ENCODE measurements around the gene PALLD. TPM values are rescaled to one million over a fixed set of nuclear protein-coding genes. Genes with fewer than 3 reads are reported as not detected.

The PALLD gene
- total RNA-seq, 2 experiments from 2014 or later = 0.49 to 0.78 TPM

- H3K36me3 ChIP-seq (ENCODE audit: insufficient read depth, low read length) = no peaks in the 10 kb centered on the region
- H3K9me3 Mint-ChIP-seq = no peaks in the 10 kb centered on the region
- H3K27me3 ChIP-seq (ENCODE audit: control insufficient read depth in 1 of 2, insufficient read depth in 2 of 2, low read length in 2 of 2) = no peaks in the 10 kb centered on the region
- H3K27ac ChIP-seq (ENCODE audit: low read depth in 1 of 2, low read length in 2 of 2) = no peak overlapping the region
- CTCF ChIA-PET = interaction anchor here (1.2 kb wide), 1 partner anchor 19 kb away, joined by 4 read pairs; no protein-coding TSS in a partner anchor
- POLR2A ChIA-PET = no interaction called here
- intact Hi-C loops (cut with DNase I, micrococcal nuclease) = loop anchor here in 1 of 2 experiments (10.0 kb wide), 2 partner anchors 315 to 965 kb away; no protein-coding TSS in a partner anchor
- H3K27ac Mint-ChIP-seq = no peak overlapping the region
- ATAC-seq (ENCODE audit: poor library complexity) = no peak
- no peaks in the 10 kb centered on the region for H3K27me3 Mint-ChIP-seq
- no peaks in the 10 kb centered on the region for H3K36me3 Mint-ChIP-seq (ENCODE audit: low read depth)
- DNase-seq = no peak
- no peak overlapping the region for H3K4me3 ChIP-seq (ENCODE audit: low read length)
- H3K9me3 ChIP-seq (ENCODE audit: control insufficient read depth in 1 of 2, insufficient read depth in 1 of 2, low read length in 2 of 2) = no peaks in the 10 kb centered on the region
- no peak overlapping the region for H3K4me3 Mint-ChIP-seq
- no peak for TF ChIP-seq CTCF (IDR thresholded peaks at IDR 0.05)
- H3K4me1 ChIP-seq (ENCODE audit: insufficient read depth, low read length) = no peaks in the 10 kb centered on the region
- no peaks in the 10 kb centered on the region for H3K4me1 Mint-ChIP-seq (ENCODE audit: low read depth)
These were observed 22.7 kb downstream of the PALLD start for GRCh38 chr4:168519576-168519975.

- Mint-ChIP-seq H3K27me3 (peaks cover 10% of the 10 kb centered on the region), H3K36me3 (ENCODE audit: low read depth) (no peaks in the 10 kb centered on the region), H3K4me1 (ENCODE audit: low read depth) (no peaks in the 10 kb centered on the region), H3K27ac (no peak overlapping the region), H3K4me3 (no peak overlapping the region), H3K9me3 (no peaks in the 10 kb centered on the region)
- intact Hi-C loops (cut with DNase I, micrococcal nuclease) = no loop called here
- CTCF ChIA-PET = no interaction called here
- no peak for TF ChIP-seq CTCF (IDR thresholded peaks at IDR 0.05)
- DNase-seq = no peak
- POLR2A ChIA-PET = no interaction called here
- Histone ChIP-seq H3K36me3 (ENCODE audit: insufficient read depth, low read length) (no peaks in the 10 kb centered on the region), H3K4me1 (ENCODE audit: insufficient read depth, low read length) (no peaks in the 10 kb centered on the region), H3K27ac (ENCODE audit: low read depth in 1 of 2, low read length in 2 of 2) (no peak overlapping the region), H3K27me3 (ENCODE audit: control insufficient read depth in 1 of 2, insufficient read depth in 2 of 2, low read length in 2 of 2) (no peaks in the 10 kb centered on the region), H3K9me3 (ENCODE audit: control insufficient read depth in 1 of 2, insufficient read depth in 1 of 2, low read length in 2 of 2) (no peaks in the 10 kb centered on the region), H3K4me3 (ENCODE audit: low read length) (no peak overlapping the region)
- ATAC-seq (ENCODE audit: poor library complexity) = no peak
These were observed 24.9 kb downstream of the PALLD start for GRCh38 chr4:168521721-168522120.

- POLR2A ChIA-PET = no interaction called here
- ATAC-seq (ENCODE audit: poor library complexity) = no peak
- H3K4me1 Mint-ChIP-seq (ENCODE audit: low read depth) = no peaks in the 10 kb centered on the region
- Histone ChIP-seq H3K27ac (ENCODE audit: low read depth in 1 of 2, low read length in 2 of 2) (no peak overlapping the region), H3K4me1 (ENCODE audit: insufficient read depth, low read length) (no peaks in the 10 kb centered on the region), H3K27me3 (ENCODE audit: control insufficient read depth in 1 of 2, insufficient read depth in 2 of 2, low read length in 2 of 2) (no peaks in the 10 kb centered on the region), H3K4me3 (ENCODE audit: low read length) (no peak overlapping the region), H3K9me3 (ENCODE audit: control insufficient read depth in 1 of 2, insufficient read depth in 1 of 2, low read length in 2 of 2) (no peaks in the 10 kb centered on the region), H3K36me3 (ENCODE audit: insufficient read depth, low read length) (no peaks in the 10 kb centered on the region)
- intact Hi-C loops (cut with DNase I, micrococcal nuclease) = no loop called here
- TF ChIP-seq CTCF (IDR thresholded peaks at IDR 0.05) = no peak
- no peak overlapping the region for H3K27ac Mint-ChIP-seq
- no peaks in the 10 kb centered on the region for H3K9me3 Mint-ChIP-seq
- H3K36me3 Mint-ChIP-seq (ENCODE audit: low read depth) = no peaks in the 10 kb centered on the region
- DNase-seq = no peak
- H3K27me3 Mint-ChIP-seq = peaks cover 12% of the 10 kb centered on the region
- no peak overlapping the region for H3K4me3 Mint-ChIP-seq
- CTCF ChIA-PET = interaction anchor here (0.8 kb wide), 1 partner anchor 20 kb away, joined by 3 read pairs; no protein-coding TSS in a partner anchor
These were observed 25.5 kb downstream of the PALLD start for GRCh38 chr4:168522356-168522755.
